LNCaP clone FGC (cell line): ENCODE results near the gene UNC45B.
"Not testable (repeated sequence)": the region's sequence is repeated elsewhere in the genome, so short reads cannot be mapped to it uniquely, and the experiment has no call there.

Experiments
- DNase-seq: peaks from one replicate; pipeline ENCODE4 v3.0.0-alpha.2; 2011; ENCODE audit warnings: low read depth
- H3K4me3 ChIP-seq: 2 replicates; pipeline ENCODE4 v1.5.1; 2011; ENCODE audit warnings: mild to moderate bottlenecking, low read depth, low read length, control low read depth
- CTCF ChIP-seq: IDR thresholded peaks from 2 replicates; pipeline ENCODE4 v1.5.1; 2012; ENCODE audit warnings: mild to moderate bottlenecking; ENCODE audit not compliant: control insufficient read depth, insufficient read depth; ENCODE audit errors: extremely low read depth

The UNC45B gene

GRCh38 chr17:35214631-35215273 lies 67.1 kb downstream of the UNC45B start:
- H3K4me3 ChIP-seq = no peak overlapping the region
- no peak for DNase-seq

GRCh38 chr17:35217107-35217506 lies 69.5 kb downstream of the UNC45B start:
- no peak for TF ChIP-seq CTCF
- no peak for DNase-seq
- H3K4me3 ChIP-seq = no peak overlapping the region

More at GRCh38 chr17:35214631-35215273, 67.1 kb downstream of the UNC45B start:
- TF ChIP-seq CTCF = no peak

- no peak for DNase-seq
- no peak for TF ChIP-seq CTCF
- no peak overlapping the region for H3K4me3 ChIP-seq
Observed at GRCh38 chr17:35218915-35219314, 71.3 kb downstream of the UNC45B start.

GRCh38 chr17:35222452-35222851 lies 74.8 kb downstream of the UNC45B start:
- no peak overlapping the region for H3K4me3 ChIP-seq
- TF ChIP-seq CTCF = no peak
- no peak for DNase-seq

- no peak overlapping the region for H3K4me3 ChIP-seq
- no peak for TF ChIP-seq CTCF
- DNase-seq = no peak
Observed at GRCh38 chr17:35224436-35224835, 76.8 kb downstream of the UNC45B start.

- TF ChIP-seq CTCF = no peak
- DNase-seq = no peak
- no peak overlapping the region for H3K4me3 ChIP-seq
Observed at GRCh38 chr17:35227546-35227945, 79.9 kb downstream of the UNC45B start.

- no peak for DNase-seq
- TF ChIP-seq CTCF = no peak
- H3K4me3 ChIP-seq = no peak overlapping the region
Observed at GRCh38 chr17:35229638-35230037, 82.0 kb downstream of the UNC45B start.

- not testable (repeated sequence) for H3K4me3 ChIP-seq, DNase-seq
Observed at GRCh38 chr17:35234315-35234714, 86.7 kb downstream of the UNC45B start.
